ENCODE data around the gene CAMTA2. TPM values are rescaled to one million over a fixed set of nuclear protein-coding genes. Genes with fewer than 3 reads are reported as not detected.

Gene CAMTA2
- total RNA-seq: 1 to 10 TPM; 7.8 to 9.6 TPM
- polyA plus RNA-seq: 10 to 100 TPM; 14.3 to 17.6 TPM

GRCh38 chr17:4986951-4987766, at the start of gene CAMTA2:
CAMTA2 (minus strand) TSS chr17:4987675; CDS start chr17:4986222, 1,453 bp downstream.
- peaks cover 10 to 21% (median 15%) of the 10 kb centered on the region in 4 donors for H3K4me1 ChIP-seq (ENCODE audit: control insufficient read depth in 4 of 4, insufficient read depth in 4 of 4, low read length in 3 of 4)
- H3K4me3 ChIP-seq (ENCODE audit: low read depth in 1 of 3, low read length in 3 of 3): peak within 1 kb of the TSS; percentile 18 to 84 (median 78)
- H3K9ac ChIP-seq (ENCODE audit: low read depth in 1 of 2, low read length in 2 of 2): peak within 1 kb of the TSS; percentile 62 to 87
- no peaks in the 10 kb centered on the region for H3K9me3 ChIP-seq (ENCODE audit: control insufficient read depth in 4 of 4, low read length in 3 of 4)
- peak; percentile 55 to 65 for TF ChIP-seq RXRA (IDR thresholded peaks at IDR 0.05)
- no peak for TF ChIP-seq HNF4G (IDR thresholded peaks at IDR 0.05)
- TF ChIP-seq REST (IDR thresholded peaks at IDR 0.05): no peak
- peak in 1 of 2 donors; percentile 37 for TF ChIP-seq HNF4A (conservative IDR thresholded peaks at IDR 0.05)
- TF ChIP-seq RAD21 (IDR thresholded peaks at IDR 0.05): peak in 1 of 2 donors; percentile 39
- TF ChIP-seq FOXA2 (IDR thresholded peaks at IDR 0.05): no peak
- TF ChIP-seq CTCF (IDR thresholded peaks at IDR 0.05; ENCODE audit: low read depth, low read length, missing input control): peak; percentile 38
- no peak for TF ChIP-seq EGR1 (IDR thresholded peaks at IDR 0.05; ENCODE audit: low read depth in 2 of 2)
- peak; percentile 70 for TF ChIP-seq YY1 (IDR thresholded peaks at IDR 0.05)
- peak; percentile 36 for TF ChIP-seq SP1 (IDR thresholded peaks at IDR 0.05)
- peak; percentile 87 for DNase-seq (ENCODE audit: low spot score)
- no peaks in the 10 kb centered on the region for H3K27me3 ChIP-seq (ENCODE audit: control insufficient read depth in 4 of 4, insufficient read depth in 4 of 4, low read length in 3 of 4)
- H3K36me3 ChIP-seq (ENCODE audit: control insufficient read depth in 4 of 4, insufficient read depth in 3 of 4, low read depth in 1 of 4, low read length in 3 of 4): peaks cover 2 to 10% (median 6%) of the 10 kb centered on the region in 4 donors
- 1% methylated on average over 78 of the region's 78 CpGs for WGBS
- peak within 1 kb of the TSS; percentile 76 to 81 for H3K27ac ChIP-seq (ENCODE audit: low read depth in 1 of 2, low read length in 2 of 2)

GRCh38 chr17:5035315-5035714, 47.8 kb upstream of the CAMTA2 start, which contains the start of gene SLC52A1:
SLC52A1 (minus strand) TSS chr17:5035426; CDS start chr17:5034606, 820 bp downstream.
- Histone ChIP-seq H3K27ac (ENCODE audit: low read depth in 1 of 2, low read length in 2 of 2) (no peak within 1 kb of the TSS), H3K4me1 (ENCODE audit: control insufficient read depth in 4 of 4, insufficient read depth in 4 of 4, low read length in 3 of 4) (peaks cover 0 to 4% (median 0%) of the 10 kb centered on the region in 4 donors), H3K36me3 (ENCODE audit: control insufficient read depth in 4 of 4, insufficient read depth in 3 of 4, low read depth in 1 of 4, low read length in 3 of 4) (no peaks in the 10 kb centered on the region), H3K27me3 (ENCODE audit: control insufficient read depth in 4 of 4, insufficient read depth in 4 of 4, low read length in 3 of 4) (no peaks in the 10 kb centered on the region), H3K4me3 (ENCODE audit: low read depth in 1 of 3, low read length in 3 of 3) (peak within 1 kb of the TSS in 1 of 3 donors; percentile 17), H3K9ac (ENCODE audit: low read depth in 1 of 2, low read length in 2 of 2) (no peak within 1 kb of the TSS), H3K9me3 (ENCODE audit: control insufficient read depth in 4 of 4, low read length in 3 of 4) (no peaks in the 10 kb centered on the region)
- DNase-seq (ENCODE audit: low spot score): no peak
- TF ChIP-seq FOXA1 (IDR thresholded peaks at IDR 0.05) (no peak), YY1 (IDR thresholded peaks at IDR 0.05) (no peak), RXRA (IDR thresholded peaks at IDR 0.05) (no peak)
- WGBS: 16% methylated on average over 24 of the region's 24 CpGs

GRCh38 chr17:5034651-5035050, 47.2 kb upstream of the CAMTA2 start:
- TF ChIP-seq TAF1 (conservative IDR thresholded peaks at IDR 0.05): no peak
- no peak for TF ChIP-seq YY1 (IDR thresholded peaks at IDR 0.05)
- TF ChIP-seq HNF4G (IDR thresholded peaks at IDR 0.05): no peak
- no peak for TF ChIP-seq MAX (IDR thresholded peaks at IDR 0.05)
- H3K9me3 ChIP-seq (ENCODE audit: control insufficient read depth in 4 of 4, low read length in 3 of 4): no peaks in the 10 kb centered on the region
- H3K9ac ChIP-seq (ENCODE audit: low read depth in 1 of 2, low read length in 2 of 2): no peak overlapping the region
- no peak overlapping the region for H3K27ac ChIP-seq (ENCODE audit: low read depth in 1 of 2, low read length in 2 of 2)
- WGBS: 85% methylated on average over 14 of the region's 14 CpGs
- no peak for DNase-seq (ENCODE audit: low spot score)
- no peaks in the 10 kb centered on the region for H3K36me3 ChIP-seq (ENCODE audit: control insufficient read depth in 4 of 4, insufficient read depth in 3 of 4, low read depth in 1 of 4, low read length in 3 of 4)
- no peaks in the 10 kb centered on the region for H3K27me3 ChIP-seq (ENCODE audit: control insufficient read depth in 4 of 4, insufficient read depth in 4 of 4, low read length in 3 of 4)
- peaks cover 0 to 4% (median 0%) of the 10 kb centered on the region in 4 donors for H3K4me1 ChIP-seq (ENCODE audit: control insufficient read depth in 4 of 4, insufficient read depth in 4 of 4, low read length in 3 of 4)
- H3K4me3 ChIP-seq (ENCODE audit: low read depth in 1 of 3, low read length in 3 of 3): no peak overlapping the region

All from liver (tissue), 9 donors.